Smooth muscle cell (in vitro differentiated cells): ENCODE measurements around the gene SLC10A1. TPM values are rescaled to one million over a fixed set of nuclear protein-coding genes. Genes with fewer than 3 reads are reported as not detected.

ENCODE experiments used
- DNase-seq: peaks from one replicate; lab custom pipeline; 2025; ENCODE audit not compliant: unreplicated experiment; lab: John Stamatoyannopoulos, UW
- H2AFZ ChIP-seq: fragments of 200-600 bp; sonication (generic); 2 replicates; pipeline ENCODE4 v1.6.0; 2016; ENCODE audit warnings: antibody characterized with exemption, low read depth, mild to moderate bottlenecking
- H3F3A ChIP-seq: fragments of 200-600 bp; sonication (generic); 2 replicates; pipeline ENCODE4 v1.6.0; 2017; ENCODE audit warnings: antibody characterized with exemption, low read depth
- H3K27ac ChIP-seq: fragments of 200-600 bp; sonication (generic); 2 replicates; pipeline ENCODE4 v1.5.1; 2016; ENCODE audit warnings: low read depth, mild to moderate bottlenecking
- H3K27me3 ChIP-seq: fragments of 200-600 bp; sonication (generic); 2 replicates; pipeline ENCODE4 v1.6.1; 2016; ENCODE audit warnings: low read depth, mild to moderate bottlenecking
- H3K36me3 ChIP-seq: fragments of 200-600 bp; sonication (generic); 2 replicates; pipeline ENCODE4 v1.5.1; 2016; ENCODE audit warnings: low read depth
- H3K4me1 ChIP-seq: fragments of 200-600 bp; sonication (generic); 2 replicates; pipeline ENCODE4 v1.5.1; 2016; ENCODE audit warnings: low read depth
- H3K4me2 ChIP-seq: fragments of 200-600 bp; sonication (generic); 2 replicates; pipeline ENCODE4 v1.6.0; 2016; ENCODE audit warnings: mild to moderate bottlenecking
- H3K4me3 ChIP-seq: fragments of 200-600 bp; sonication (generic); 2 replicates; pipeline ENCODE4 v1.5.1; 2016; ENCODE audit warnings: mild to moderate bottlenecking
- H3K79me2 ChIP-seq: fragments of 200-600 bp; sonication (generic); 2 replicates; pipeline ENCODE4 v1.6.0; 2016; ENCODE audit warnings: low read depth, mild to moderate bottlenecking
- H3K9ac ChIP-seq: fragments of 200-600 bp; sonication (generic); 2 replicates; pipeline ENCODE4 v1.6.0; 2016; ENCODE audit warnings: low read depth
- H3K9me3 ChIP-seq: fragments of 200-600 bp; sonication (generic); replicated peaks from 2 replicates; pipeline ENCODE4 v1.5.1; 2016; ENCODE audit warnings: low read depth
- H4K20me1 ChIP-seq: fragments of 200-600 bp; sonication (generic); 2 replicates; pipeline ENCODE4 v1.6.0; 2016; ENCODE audit warnings: low read depth
- WGBS: methylation state at CpG from one replicate; pipeline ENCODE4 v1.1.7; 2016; ENCODE audit warnings: low lambda C conversion rate; 5-methylcytosine and 5-hydroxymethylcytosine counted together
- polyA plus RNA-seq: library from polyadenylated mRNA; unstranded; fragments of >200 nt; fragmentation: Nextera tagmentation; extraction: Ambion mirVana; gene quantifications from 2 replicates; pipeline ENCODE4 v1.2.1, GENCODE V29; 2016
- total RNA-seq: library from RNA; depleted of rRNA; stranded (reverse); fragments of >200 nt; gene quantifications from 2 replicates; pipeline ENCODE4 v1.2.3, GENCODE V29; 2014
- TF ChIP-seq, protein P1 (sequence below): fragments of 200-600 bp; sonication (generic); IDR thresholded peaks from 2 replicates; pipeline ENCODE4 v1.5.1; 2017; ENCODE audit warnings: borderline replicate concordance, mild to moderate bottlenecking, antibody characterized with exemption; ENCODE audit not compliant: insufficient read depth, poor library complexity, severe bottlenecking

Gene SLC10A1
- 0.58 TPM in 1 of 2 replicates, not detected in the other for total RNA-seq
- polyA plus RNA-seq: 0.10 and 0.27 TPM in 2 replicates

GRCh38 chr14:69796797-69797500 lies at the start of gene SLC10A1:
TSS of gene SLC10A1 (minus strand) at chr14:69797241. CDS start at chr14:69797155, 86 bp downstream.
- no peaks in the 10 kb centered on the region for H3K27me3 ChIP-seq
- no peak within 1 kb of the TSS for H3K9ac ChIP-seq
- H3K4me2 ChIP-seq: no peak within 1 kb of the TSS
- 92% methylated on average over 11 of the region's 11 CpGs for WGBS
- DNase-seq: no peak
- no peak within 1 kb of the TSS for H3K4me3 ChIP-seq
- no peak within 1 kb of the TSS for H2AFZ ChIP-seq
- H3F3A ChIP-seq: no peaks in the 10 kb centered on the region
- no peaks in the 10 kb centered on the region for H3K9me3 ChIP-seq
- no peaks in the 10 kb centered on the region for H3K36me3 ChIP-seq
- no peaks in the 10 kb centered on the region for H4K20me1 ChIP-seq
- H3K4me1 ChIP-seq: no peaks in the 10 kb centered on the region
- H3K79me2 ChIP-seq: no peaks in the 10 kb centered on the region
- TF ChIP-seq, protein P1, sequence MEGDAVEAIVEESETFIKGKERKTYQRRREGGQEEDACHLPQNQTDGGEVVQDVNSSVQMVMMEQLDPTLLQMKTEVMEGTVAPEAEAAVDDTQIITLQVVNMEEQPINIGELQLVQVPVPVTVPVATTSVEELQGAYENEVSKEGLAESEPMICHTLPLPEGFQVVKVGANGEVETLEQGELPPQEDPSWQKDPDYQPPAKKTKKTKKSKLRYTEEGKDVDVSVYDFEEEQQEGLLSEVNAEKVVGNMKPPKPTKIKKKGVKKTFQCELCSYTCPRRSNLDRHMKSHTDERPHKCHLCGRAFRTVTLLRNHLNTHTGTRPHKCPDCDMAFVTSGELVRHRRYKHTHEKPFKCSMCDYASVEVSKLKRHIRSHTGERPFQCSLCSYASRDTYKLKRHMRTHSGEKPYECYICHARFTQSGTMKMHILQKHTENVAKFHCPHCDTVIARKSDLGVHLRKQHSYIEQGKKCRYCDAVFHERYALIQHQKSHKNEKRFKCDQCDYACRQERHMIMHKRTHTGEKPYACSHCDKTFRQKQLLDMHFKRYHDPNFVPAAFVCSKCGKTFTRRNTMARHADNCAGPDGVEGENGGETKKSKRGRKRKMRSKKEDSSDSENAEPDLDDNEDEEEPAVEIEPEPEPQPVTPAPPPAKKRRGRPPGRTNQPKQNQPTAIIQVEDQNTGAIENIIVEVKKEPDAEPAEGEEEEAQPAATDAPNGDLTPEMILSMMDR: no peak
- no peak within 1 kb of the TSS for H3K27ac ChIP-seq

DNA sequence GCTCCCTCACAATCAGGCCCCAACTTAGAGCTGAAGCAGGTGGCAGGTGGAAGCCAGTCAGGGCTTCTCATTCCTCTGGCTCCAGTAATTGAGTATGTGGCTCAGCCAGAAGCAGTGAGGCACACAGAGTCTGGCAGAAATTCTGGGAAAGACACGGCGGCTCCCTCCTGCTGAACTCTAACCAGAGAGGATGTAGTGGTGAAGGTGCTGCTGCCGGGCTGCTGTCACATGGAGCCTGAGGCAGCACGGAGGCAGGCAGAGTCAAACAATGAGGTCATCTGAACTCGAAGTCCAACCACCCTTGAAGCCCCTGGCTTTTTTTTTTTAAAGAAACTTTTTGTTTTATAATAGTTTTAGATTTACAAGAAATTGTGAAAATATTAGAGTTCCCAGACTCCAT lies 48.7 kb upstream of the SLC10A1 start:
- H3K4me3 ChIP-seq: no peak overlapping the region
- no peaks in the 10 kb centered on the region for H3K9me3 ChIP-seq
- TF ChIP-seq, protein P1: no peak
- no peaks in the 10 kb centered on the region for H3K36me3 ChIP-seq
- WGBS: 53% methylated on average over 5 of the region's 5 CpGs
- no peaks in the 10 kb centered on the region for H3K79me2 ChIP-seq
- H3K4me2 ChIP-seq: no peak overlapping the region
- H4K20me1 ChIP-seq: no peaks in the 10 kb centered on the region
- DNase-seq: no peak
- H3K27ac ChIP-seq: no peak overlapping the region
- H3K9ac ChIP-seq: no peak overlapping the region
- no peak overlapping the region for H2AFZ ChIP-seq
- peaks cover 11% of the 10 kb centered on the region for H3K27me3 ChIP-seq
- peaks cover 27% of the 10 kb centered on the region for H3K4me1 ChIP-seq
- H3F3A ChIP-seq: no peaks in the 10 kb centered on the region

- no peak overlapping the region for H3K9ac ChIP-seq
- H3K4me1 ChIP-seq: peaks cover 31% of the 10 kb centered on the region
- H2AFZ ChIP-seq: no peak overlapping the region
- H3K4me3 ChIP-seq: no peak overlapping the region
- H3K27ac ChIP-seq: no peak overlapping the region
- no peaks in the 10 kb centered on the region for H3F3A ChIP-seq
- no peak overlapping the region for H3K4me2 ChIP-seq
- no peak for DNase-seq
- 93% methylated on average over 2 of the region's 2 CpGs for WGBS
- H3K27me3 ChIP-seq: peaks cover 13% of the 10 kb centered on the region
- H3K79me2 ChIP-seq: no peaks in the 10 kb centered on the region
- TF ChIP-seq, protein P1: no peak
- H3K36me3 ChIP-seq: no peaks in the 10 kb centered on the region
- no peaks in the 10 kb centered on the region for H3K9me3 ChIP-seq
- no peaks in the 10 kb centered on the region for H4K20me1 ChIP-seq
These were observed 48.1 kb upstream of the SLC10A1 start for GRCh38 chr14:69845050-69845581.
